LNCaP clone FGC (cell line): ENCODE results near the gene PSD4.

Source experiments
- DNase-seq: peaks from one replicate; pipeline ENCODE4 v3.0.0-alpha.2; 2011; ENCODE audit warnings: low read depth
- H3K4me3 ChIP-seq: 2 replicates; pipeline ENCODE4 v1.5.1; 2011; ENCODE audit warnings: mild to moderate bottlenecking, low read depth, low read length, control low read depth
- TF ChIP-seq, protein P1 (sequence below): IDR thresholded peaks from 2 replicates; pipeline ENCODE4 v1.5.1; 2012; ENCODE audit warnings: mild to moderate bottlenecking; ENCODE audit not compliant: control insufficient read depth, insufficient read depth; ENCODE audit errors: extremely low read depth

Gene PSD4

DNA sequence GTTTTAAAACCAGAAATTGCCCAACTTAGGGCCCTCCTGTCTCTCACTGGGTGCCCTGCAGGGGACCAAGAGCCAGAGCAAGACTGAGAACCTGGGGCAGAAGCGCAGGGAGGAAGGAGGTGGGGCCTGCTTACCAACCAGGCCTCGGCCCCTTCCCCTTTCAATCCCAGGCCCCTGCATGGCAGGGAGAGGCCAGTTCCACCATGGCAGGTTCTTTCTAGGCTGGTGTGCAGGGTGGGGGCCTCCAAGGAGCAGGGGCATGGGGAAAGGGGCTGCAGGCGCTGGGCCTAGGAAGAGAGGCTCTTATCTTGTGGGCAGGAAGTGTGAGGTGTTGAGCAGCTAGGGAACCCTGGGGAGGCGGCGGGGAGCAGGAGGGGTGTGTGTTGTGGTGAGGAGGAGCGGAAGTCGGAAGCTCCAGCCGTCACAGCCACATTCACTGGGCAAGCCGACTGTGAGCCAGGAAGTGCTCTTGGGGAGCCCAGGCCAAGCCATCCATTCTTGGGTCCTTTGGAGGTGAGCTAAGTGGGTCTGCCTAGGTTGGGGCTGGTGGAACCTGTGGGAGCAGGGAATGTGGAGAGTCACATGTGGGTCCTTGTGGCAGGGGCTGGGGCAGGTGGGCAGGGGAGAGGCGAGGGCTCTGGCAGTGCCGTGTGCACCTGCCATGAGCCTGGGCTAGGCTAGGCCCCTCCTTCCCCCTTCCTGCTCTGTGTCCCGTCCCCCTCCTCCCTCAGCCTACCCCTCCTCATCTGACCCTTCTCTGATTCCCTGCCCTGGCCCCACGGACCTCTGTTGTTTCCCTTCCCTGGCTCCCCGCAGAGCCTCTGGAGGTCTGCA is at the start of gene PSD4:
PSD4 (plus strand) TSS at position 430 of the 834 bp plus-strand sequence. CDS start 8,486 bp downstream, outside the sequence.
- TF ChIP-seq, protein P1, sequence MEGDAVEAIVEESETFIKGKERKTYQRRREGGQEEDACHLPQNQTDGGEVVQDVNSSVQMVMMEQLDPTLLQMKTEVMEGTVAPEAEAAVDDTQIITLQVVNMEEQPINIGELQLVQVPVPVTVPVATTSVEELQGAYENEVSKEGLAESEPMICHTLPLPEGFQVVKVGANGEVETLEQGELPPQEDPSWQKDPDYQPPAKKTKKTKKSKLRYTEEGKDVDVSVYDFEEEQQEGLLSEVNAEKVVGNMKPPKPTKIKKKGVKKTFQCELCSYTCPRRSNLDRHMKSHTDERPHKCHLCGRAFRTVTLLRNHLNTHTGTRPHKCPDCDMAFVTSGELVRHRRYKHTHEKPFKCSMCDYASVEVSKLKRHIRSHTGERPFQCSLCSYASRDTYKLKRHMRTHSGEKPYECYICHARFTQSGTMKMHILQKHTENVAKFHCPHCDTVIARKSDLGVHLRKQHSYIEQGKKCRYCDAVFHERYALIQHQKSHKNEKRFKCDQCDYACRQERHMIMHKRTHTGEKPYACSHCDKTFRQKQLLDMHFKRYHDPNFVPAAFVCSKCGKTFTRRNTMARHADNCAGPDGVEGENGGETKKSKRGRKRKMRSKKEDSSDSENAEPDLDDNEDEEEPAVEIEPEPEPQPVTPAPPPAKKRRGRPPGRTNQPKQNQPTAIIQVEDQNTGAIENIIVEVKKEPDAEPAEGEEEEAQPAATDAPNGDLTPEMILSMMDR, result no peak
- no peak within 1 kb of the TSS for H3K4me3 ChIP-seq
- no peak for DNase-seq

DNA sequence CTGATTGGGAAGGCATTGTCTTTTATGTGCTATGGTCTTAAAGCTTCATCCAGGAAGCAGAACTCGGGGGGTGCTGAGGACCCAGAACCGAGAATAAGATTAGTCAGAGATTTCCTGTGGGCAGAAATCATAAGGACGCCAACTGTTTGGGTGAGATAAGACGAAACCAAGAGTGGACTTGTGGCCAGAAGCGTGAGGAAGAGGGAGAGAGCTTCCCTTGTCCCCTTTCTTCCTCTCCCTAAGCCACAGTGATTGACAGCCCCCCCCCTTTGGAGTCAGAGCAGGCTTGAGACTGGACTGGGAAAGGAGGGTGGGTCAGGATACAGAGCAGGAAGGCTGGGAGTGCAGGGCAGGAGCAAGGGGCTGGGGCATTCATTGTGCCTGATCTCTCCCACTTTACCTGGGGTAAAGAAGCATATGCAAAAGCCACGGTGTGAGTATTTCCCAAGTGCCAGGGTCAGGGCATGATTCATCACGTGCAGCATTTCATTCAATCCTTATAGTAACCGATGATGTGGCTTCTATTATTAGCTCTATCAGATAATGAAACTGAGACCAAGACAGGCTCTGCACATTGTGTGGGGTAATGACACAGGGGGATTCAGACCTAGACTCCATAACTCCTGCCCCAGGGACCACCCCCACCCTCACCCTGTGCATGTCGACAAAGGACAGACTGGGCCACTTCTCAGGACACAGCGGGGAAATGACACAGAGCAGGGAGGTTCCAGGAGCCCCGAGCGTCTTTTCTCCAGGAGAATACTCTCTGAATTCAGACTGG is 49.4 kb upstream of the PSD4 start:
- H3K4me3 ChIP-seq, result no peak overlapping the region
- no peak for DNase-seq

DNA sequence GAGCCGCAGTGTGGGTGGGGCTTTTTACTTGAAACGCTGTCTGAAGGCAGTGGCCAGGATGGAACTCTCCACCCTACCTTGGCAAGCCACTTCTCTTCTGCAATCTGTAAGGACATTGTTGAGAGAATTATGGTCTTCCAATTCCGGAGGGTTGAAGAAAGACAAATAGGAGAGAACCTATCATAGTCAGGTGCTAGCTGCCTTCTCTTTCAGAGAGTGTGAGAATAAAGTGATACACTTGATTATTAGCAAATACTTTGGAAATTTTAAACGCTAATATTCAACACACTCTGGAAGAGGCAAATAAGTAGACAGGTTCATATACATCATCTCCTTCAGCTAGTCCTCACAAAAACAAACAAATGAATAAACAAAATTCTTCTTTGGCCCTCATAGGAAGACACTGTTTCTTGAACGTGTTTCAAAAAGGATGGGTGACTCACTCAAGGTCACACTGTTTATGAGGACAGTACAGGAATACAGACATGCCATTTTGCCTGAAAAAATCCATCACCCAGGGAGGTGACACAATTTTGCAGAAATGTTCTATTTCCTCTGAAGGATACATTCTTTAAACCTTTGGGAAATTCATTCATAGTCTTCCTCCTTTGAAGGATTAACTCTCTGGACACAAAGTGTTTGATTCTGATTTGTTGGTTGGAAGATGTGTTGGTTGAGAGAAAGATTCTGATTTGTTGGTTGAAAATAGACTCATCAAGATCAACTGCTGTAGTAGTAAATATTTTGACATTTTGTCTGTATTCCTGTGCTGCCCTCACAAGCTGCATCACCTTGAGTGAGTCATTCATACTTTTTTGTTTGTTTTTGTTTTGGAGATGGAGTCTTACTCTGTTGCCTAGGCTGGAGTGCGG is 48.6 kb upstream of the PSD4 start:
- TF ChIP-seq, protein P1, result no peak
- DNase-seq, result no peak
- H3K4me3 ChIP-seq, result no peak overlapping the region

More for the DNA sequence above, 49.4 kb upstream of the PSD4 start:
- TF ChIP-seq, protein P1, result no peak

DNA sequence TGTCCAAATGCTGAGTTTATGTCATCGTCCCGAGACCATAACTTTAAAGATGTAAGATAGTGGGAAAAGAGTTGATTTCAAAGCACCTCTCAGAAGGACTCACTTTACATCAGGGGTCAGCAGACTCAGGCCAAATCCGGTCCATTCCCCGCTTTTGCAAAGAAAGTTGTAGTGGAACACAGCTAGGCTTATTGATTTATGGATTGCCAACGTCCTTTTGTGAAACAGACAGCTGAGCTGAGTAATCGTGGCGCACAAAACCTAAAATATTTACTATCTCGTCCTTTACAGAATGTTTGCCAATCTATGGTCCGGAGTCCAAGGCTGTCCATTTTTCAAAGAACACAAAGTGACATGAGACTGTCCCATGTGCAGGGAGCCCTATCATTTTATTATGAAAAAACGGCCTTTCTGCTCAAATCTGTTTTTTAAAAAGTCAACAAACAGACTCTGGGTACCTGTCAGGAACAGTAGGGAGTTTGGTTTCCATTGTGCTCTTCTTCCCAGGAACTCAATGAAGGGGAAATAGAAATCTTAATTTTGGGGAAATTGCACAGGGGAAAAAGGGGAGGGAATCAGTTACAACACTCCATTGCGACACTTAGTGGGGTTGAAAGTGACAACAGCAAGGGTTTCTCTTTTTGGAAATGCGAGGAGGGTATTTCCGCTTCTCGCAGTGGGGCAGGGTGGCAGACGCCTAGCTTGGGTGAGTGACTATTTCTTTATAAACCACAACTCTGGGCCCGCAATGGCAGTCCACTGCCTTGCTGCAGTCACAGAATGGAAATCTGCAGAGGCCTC is 46.7 kb upstream of the PSD4 start, which contains the start of gene IL1RN:
IL1RN (plus strand) TSS at position 754 of the 801 bp plus-strand sequence; CDS start at position 781, 27 bp downstream.
- TF ChIP-seq, protein P1, result no peak
- DNase-seq, result no peak
- no peak within 1 kb of the TSS for H3K4me3 ChIP-seq

DNA sequence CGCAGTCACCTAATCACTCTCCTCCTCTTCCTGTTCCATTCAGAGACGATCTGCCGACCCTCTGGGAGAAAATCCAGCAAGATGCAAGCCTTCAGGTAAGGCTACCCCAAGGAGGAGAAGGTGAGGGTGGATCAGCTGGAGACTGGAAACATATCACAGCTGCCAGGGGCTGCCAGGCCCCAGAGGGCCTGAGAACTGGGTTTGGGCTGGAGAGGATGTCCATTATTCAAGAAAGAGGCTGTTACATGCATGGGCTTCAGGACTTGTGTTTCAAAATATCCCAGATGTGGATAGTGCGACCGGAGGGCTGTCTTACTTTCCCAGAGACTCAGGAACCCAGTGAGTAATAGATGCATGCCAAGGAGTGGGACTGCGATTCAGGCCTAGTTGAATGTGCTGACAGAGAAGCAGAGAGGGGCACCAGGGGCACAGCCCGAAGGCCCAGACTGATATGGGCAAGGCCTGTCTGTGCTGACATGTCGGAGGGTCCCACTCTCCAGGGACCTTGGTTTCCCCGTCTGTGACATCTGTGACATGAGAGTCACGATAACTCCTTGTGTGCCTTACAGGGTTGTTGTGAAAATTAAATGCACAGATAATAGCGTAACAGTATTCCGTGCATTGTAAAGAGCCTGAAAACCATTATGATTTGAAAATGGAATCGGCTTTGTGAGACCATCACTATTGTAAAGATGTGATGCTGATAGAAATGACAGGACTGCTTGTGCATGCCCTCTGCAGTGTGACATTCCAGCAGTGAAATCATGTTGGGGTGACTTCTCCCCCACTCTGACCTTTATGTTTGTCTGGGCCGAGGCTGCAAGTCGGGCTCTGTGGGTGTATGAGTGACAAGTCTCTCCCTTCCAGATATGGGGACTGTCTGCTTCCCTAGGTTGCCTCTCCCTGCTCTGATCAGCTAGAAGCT is 45.9 kb upstream of the PSD4 start:
- no peak overlapping the region for H3K4me3 ChIP-seq
- TF ChIP-seq, protein P1, result no peak

More for the DNA sequence above, 45.9 kb upstream of the PSD4 start:
- DNase-seq, result no peak
